Prostate gland (tissue), 2 donors: ENCODE data around the gene WDR26. TPM values are rescaled to one million over a fixed set of nuclear protein-coding genes. Genes with fewer than 3 reads are reported as not detected.

Source experiments
- microRNA-seq: library from miRNA; unstranded; fragments of <30 nt; microRNA quantifications from one replicate; pipeline ENCODE4, GENCODE V29; 2016
- small RNA-seq, 2 donors: library from RNA; depleted of rRNA; stranded (forward); fragments of <200 nt; gene quantifications; one replicate each; pipeline ENCODE3, GENCODE V24; 2016
- total RNA-seq, 2 donors: library from RNA; depleted of rRNA; stranded (reverse); fragments of >200 nt; gene quantifications; one replicate each; pipeline ENCODE4 v1.1.0, GENCODE V29; 2016

Gene WDR26
- total RNA-seq, 2 donors from 2014 or later: 50.7 to 72.9 TPM

Small RNA genes within 50 kb of the gene (microRNA-seq; reads per million reads assigned to microRNA genes)
- gene MIR4742: 0.25 reads per million

Small RNA genes within 50 kb of the gene (small RNA-seq; reads per million reads assigned to genes)
- 0 reads per million in 2 donors for gene MIR4742

Other genes with a start within 250 kb of the WDR26 start
- 10 to 100 TPM; 23.9 to 29.7 TPM for gene NVL, start 104.6 kb downstream of the WDR26 start, total RNA-seq
- 10 to 100 TPM; 14.5 to 31.5 TPM for gene CNIH4, start 77.9 kb downstream of the WDR26 start, total RNA-seq
- gene CNIH3, start 181.5 kb upstream of the WDR26 start, total RNA-seq: 1 to 10 TPM in 1 of 2 donors, under 1 TPM in 1; 0.36 to 7.2 TPM